ENCODE measurements around the gene CDH4. TPM values are rescaled to one million over a fixed set of nuclear protein-coding genes. Genes with fewer than 3 reads are reported as not detected.

Gene CDH4
- total and polyA plus RNA-seq, 2 donors (not counting 1 experiment from before 2014, with no cell fraction given) = not detected

DNA sequence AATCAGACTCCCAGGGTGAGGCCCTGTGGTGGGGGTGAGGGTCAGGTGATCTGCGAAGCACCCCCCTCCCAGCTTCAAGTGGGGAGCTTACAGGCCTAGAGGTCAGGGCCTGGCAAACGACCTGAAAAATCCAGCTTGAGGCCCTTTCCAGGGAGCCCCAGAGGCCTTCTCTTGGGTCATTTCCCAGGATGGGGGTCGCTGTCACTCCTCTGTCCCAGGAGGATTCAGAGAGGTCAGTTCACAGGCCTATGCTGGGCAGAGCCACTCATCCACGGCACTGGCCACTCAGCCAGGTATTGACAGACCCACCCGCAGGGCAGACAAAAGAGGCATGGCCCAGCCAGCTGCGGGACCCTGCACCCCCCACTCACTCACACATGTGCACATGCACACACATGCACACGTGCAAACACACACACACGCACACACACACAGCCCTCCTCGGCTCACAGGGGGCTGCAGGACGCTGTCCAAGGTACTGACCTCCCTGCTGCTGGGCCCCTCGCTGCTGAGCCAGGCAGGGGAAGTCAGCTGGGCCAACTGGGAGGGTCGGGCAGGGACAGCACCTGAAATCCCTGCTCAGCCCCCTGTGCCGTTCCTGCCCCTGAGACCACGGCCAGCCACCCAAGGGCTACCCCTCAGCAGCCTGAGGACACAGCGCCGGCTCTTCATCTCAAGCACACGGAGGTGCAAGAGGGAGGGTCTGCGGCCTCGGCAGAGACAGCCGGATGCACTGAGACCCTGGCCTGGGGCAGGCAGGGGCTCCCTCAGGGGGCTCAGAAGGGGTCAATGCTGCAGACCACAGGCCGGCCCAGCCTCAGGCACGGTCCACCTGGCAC lies 699.9 kb downstream of the CDH4 start:
- TF ChIP-seq EZH2 (IDR thresholded peaks at IDR 0.05; ENCODE audit: borderline replicate concordance, insufficient read depth, low read depth, low read length, poor library complexity, severe bottlenecking) = no peak
- TF ChIP-seq, protein P1, sequence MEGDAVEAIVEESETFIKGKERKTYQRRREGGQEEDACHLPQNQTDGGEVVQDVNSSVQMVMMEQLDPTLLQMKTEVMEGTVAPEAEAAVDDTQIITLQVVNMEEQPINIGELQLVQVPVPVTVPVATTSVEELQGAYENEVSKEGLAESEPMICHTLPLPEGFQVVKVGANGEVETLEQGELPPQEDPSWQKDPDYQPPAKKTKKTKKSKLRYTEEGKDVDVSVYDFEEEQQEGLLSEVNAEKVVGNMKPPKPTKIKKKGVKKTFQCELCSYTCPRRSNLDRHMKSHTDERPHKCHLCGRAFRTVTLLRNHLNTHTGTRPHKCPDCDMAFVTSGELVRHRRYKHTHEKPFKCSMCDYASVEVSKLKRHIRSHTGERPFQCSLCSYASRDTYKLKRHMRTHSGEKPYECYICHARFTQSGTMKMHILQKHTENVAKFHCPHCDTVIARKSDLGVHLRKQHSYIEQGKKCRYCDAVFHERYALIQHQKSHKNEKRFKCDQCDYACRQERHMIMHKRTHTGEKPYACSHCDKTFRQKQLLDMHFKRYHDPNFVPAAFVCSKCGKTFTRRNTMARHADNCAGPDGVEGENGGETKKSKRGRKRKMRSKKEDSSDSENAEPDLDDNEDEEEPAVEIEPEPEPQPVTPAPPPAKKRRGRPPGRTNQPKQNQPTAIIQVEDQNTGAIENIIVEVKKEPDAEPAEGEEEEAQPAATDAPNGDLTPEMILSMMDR (IDR thresholded peaks at IDR 0.05) = no peak
- 41% methylated on average over 22 of the region's 22 CpGs for WGBS (ENCODE audit: insufficient coverage)
- no peak overlapping the region for H3K4me2 ChIP-seq (replicated peaks; ENCODE audit: low read depth, low read length, poor library complexity, severe bottlenecking)
- peaks cover 0 to 15% (median 0%) of the 10 kb centered on the region in 4 experiments for H3K27me3 ChIP-seq (replicated peaks in 1 of 4; ENCODE audit: control extremely low read depth in 1 of 4, control insufficient read depth in 3 of 4, insufficient read depth in 4 of 4, low read length in 3 of 4)
- no peak overlapping the region for H3K27ac ChIP-seq (ENCODE audit: low read length in 2 of 2)
- no peaks in the 10 kb centered on the region for H3K79me2 ChIP-seq (ENCODE audit: control insufficient read depth, insufficient read depth, low read length)
- Mint-ChIP-seq H3K4me3 (no peak overlapping the region), H3K27me3 (peaks cover 17% of the 10 kb centered on the region), H3K9me3 (ENCODE audit: insufficient read depth) (no peaks in the 10 kb centered on the region), H3K4me1 (no peaks in the 10 kb centered on the region), H3K27ac (no peak overlapping the region)
- peaks cover 0 to 3% (median 0%) of the 10 kb centered on the region in 3 donors for H3K9me3 ChIP-seq (ENCODE audit: control extremely low read depth in 1 of 3, control insufficient read depth in 2 of 3, insufficient read depth in 1 of 3, low read length in 2 of 3)
- CTCF ChIA-PET = no interaction called here
- no peaks in the 10 kb centered on the region for H3K36me3 ChIP-seq (replicated peaks in 1 of 2; ENCODE audit: control extremely low read depth in 1 of 2, control insufficient read depth in 1 of 2, extremely low read depth in 1 of 2, insufficient read depth in 2 of 2, low read length in 1 of 2)
- no peaks in the 10 kb centered on the region for H3K4me1 ChIP-seq (ENCODE audit: control insufficient read depth in 2 of 2, insufficient read depth in 2 of 2, low read length in 2 of 2)
- no peaks in the 10 kb centered on the region for H4K20me1 ChIP-seq (ENCODE audit: control insufficient read depth, insufficient read depth, low read length, poor library complexity, severe bottlenecking)
- intact Hi-C loops (cut with micrococcal nuclease) = no loop called here
- H3K9ac ChIP-seq (ENCODE audit: low read length) = no peak overlapping the region
- POLR2A ChIA-PET = no interaction called here
- H2AFZ ChIP-seq (ENCODE audit: insufficient read depth, low read depth, low read length, poor library complexity, severe bottlenecking) = no peak overlapping the region
- ATAC-seq (ENCODE audit: low read depth) (no peak), DNase-seq (no peak)
- H3K4me3 ChIP-seq (ENCODE audit: control extremely low read depth in 1 of 5, extremely low read depth in 1 of 5, insufficient read depth in 1 of 5, low read depth in 2 of 5, low read length in 4 of 5) = no peak overlapping the region

All from B cell (primary cell).